ENCODE results near the gene FPGT.

- TF ChIP-seq ZNF280D (tag by site-specific recombination; IDR thresholded peaks at IDR 0.05) (no peak), YY1 (tag by site-specific recombination; IDR thresholded peaks at IDR 0.05) (no peak), ZBTB49 (tag by site-specific recombination; IDR thresholded peaks at IDR 0.05; ENCODE audit: low read depth) (no peak), ZNF133 (tag by site-specific recombination; IDR thresholded peaks at IDR 0.05) (no peak), GFI1B (tag by site-specific recombination; IDR thresholded peaks at IDR 0.05) (no peak), ZSCAN5A (tag by site-specific recombination; IDR thresholded peaks at IDR 0.05) (no peak), CTCF (tag by site-specific recombination; IDR thresholded peaks at IDR 0.05) (no peak), ZNF324 (tag by site-specific recombination; IDR thresholded peaks at IDR 0.05) (no peak), REST (tag by site-specific recombination; IDR thresholded peaks at IDR 0.05) (no peak), TCF7L2 (IDR thresholded peaks at IDR 0.05; ENCODE audit: borderline replicate concordance, low read depth, low read length) (0 out of 2 replicates have a peak, but pooled peaks have one; percentile 16), REPIN1 (tag by site-specific recombination; IDR thresholded peaks at IDR 0.05; ENCODE audit: low read depth) (no peak), ZNF610 (tag by site-specific recombination; IDR thresholded peaks at IDR 0.05; ENCODE audit: borderline replicate concordance) (no peak), PRDM6 (tag by site-specific recombination; IDR thresholded peaks at IDR 0.05) (no peak)
Observed at GRCh38 chr1:74246315-74246714, 48.3 kb downstream of the FPGT start.
